ENCODE measurements around the gene DPT. TPM values are rescaled to one million over a fixed set of nuclear protein-coding genes. Genes with fewer than 3 reads are reported as not detected.

DPT gene
- total RNA-seq, 1 experiment from 2014 or later = not detected

- no peak for TF ChIP-seq REST (IDR thresholded peaks at IDR 0.05; ENCODE audit: low read depth)
- TF ChIP-seq ZFX (IDR thresholded peaks at IDR 0.05) = no peak
- no peak for TF ChIP-seq JUND (IDR thresholded peaks at IDR 0.05)
Observed at GRCh38 chr1:168760781-168761180, 31.8 kb upstream of the DPT start (continued).

- ATAC-seq (no peak), DNase-seq (ENCODE audit: low read depth, low spot score) (no peak)
- no peaks in the 10 kb centered on the region for H3K36me3 ChIP-seq (ENCODE audit: control insufficient read depth in 1 of 2, insufficient read depth in 2 of 2, low read length in 2 of 2)
- H3K4me1 ChIP-seq (ENCODE audit: control insufficient read depth in 1 of 2, insufficient read depth in 2 of 2, low read length in 2 of 2) = no peaks in the 10 kb centered on the region
- no peaks in the 10 kb centered on the region for H3K9me2 ChIP-seq (ENCODE audit: insufficient read depth)
- no TSS peak for BruUV-seq (replicated peaks)
- H2AFZ ChIP-seq (ENCODE audit: low read depth, low read length, poor library complexity, severe bottlenecking) = no peak overlapping the region
- TF ChIP-seq ZNF274 (IDR thresholded peaks at IDR 0.05; ENCODE audit: low read depth, low read length) (no peak), SRF (IDR thresholded peaks at IDR 0.05; ENCODE audit: low read depth) (no peak), CBX3 (IDR thresholded peaks at IDR 0.05; ENCODE audit: low read depth) (no peak), YY1 (IDR thresholded peaks at IDR 0.05; ENCODE audit: extremely low read depth, insufficient replicate concordance, low read depth, low read length) (no peak), POLR2AphosphoS5 (IDR thresholded peaks at IDR 0.05; ENCODE audit: low read depth, low read length) (no peak), ZBTB33 (IDR thresholded peaks at IDR 0.05; ENCODE audit: extremely low read depth, insufficient replicate concordance, low read length) (no peak)
- ChIA-PET CTCF (no interaction called here), POLR2A (no interaction called here), RAD21 (ENCODE audit: low non-redundant PET in 1 of 2, low total read pairs in 2 of 2, uncharacterized antibody in 2 of 2, unreplicated experiment in 2 of 2) (no interaction called here)
- H3K4me2 ChIP-seq (ENCODE audit: low read length) = no peak overlapping the region
- H3K9me3 ChIP-seq (ENCODE audit: control insufficient read depth in 1 of 2, insufficient read depth in 1 of 2, low read depth in 1 of 2, low read length in 2 of 2) = no peaks in the 10 kb centered on the region
- no peaks in the 10 kb centered on the region for H3K79me2 ChIP-seq (ENCODE audit: insufficient read depth, low read length)
- H3K9ac ChIP-seq (ENCODE audit: low read length) = no peak overlapping the region
- no peaks in the 10 kb centered on the region for H4K20me1 ChIP-seq (ENCODE audit: insufficient read depth)
- H3K27me3 ChIP-seq (ENCODE audit: insufficient read depth, low read length) = no peaks in the 10 kb centered on the region
- intact Hi-C loops (cut with micrococcal nuclease) = no loop called here
- H3K4me3 ChIP-seq (replicated peaks in 1 of 2; ENCODE audit: low read depth in 1 of 2, low read length in 2 of 2) = no peak overlapping the region
- no peak overlapping the region for H3K27ac ChIP-seq (ENCODE audit: low read depth, low read length)
Observed at GRCh38 chr1:168760241-168760640, 31.2 kb upstream of the DPT start.

Data from HCT116 (cell line).